ENCODE results near the gene PRR5. TPM values are rescaled to one million over a fixed set of nuclear protein-coding genes. Genes with fewer than 3 reads are reported as not detected.
A peak's percentile ranks its signal among the peaks of the same experiment; 100 is the strongest.

Gene PRR5
- total and polyA plus RNA-seq, 4 donors: 11.5 to 49.1 (median 19.3) TPM

- WGBS: 56% methylated on average over 3 of the region's 3 CpGs
- Histone ChIP-seq H3K27ac (ENCODE audit: low read depth in 1 of 2, low read length in 2 of 2) (no peak overlapping the region), H3K9me3 (ENCODE audit: control insufficient read depth in 4 of 4, low read length in 3 of 4) (no peaks in the 10 kb centered on the region), H3K9ac (ENCODE audit: low read depth in 1 of 2, low read length in 2 of 2) (no peak overlapping the region), H3K4me1 (ENCODE audit: control insufficient read depth in 4 of 4, insufficient read depth in 4 of 4, low read length in 3 of 4) (peaks cover 0 to 10% (median 4%) of the 10 kb centered on the region in 4 donors), H3K36me3 (ENCODE audit: control insufficient read depth in 4 of 4, insufficient read depth in 3 of 4, low read depth in 1 of 4, low read length in 3 of 4) (no peaks in the 10 kb centered on the region), H3K4me3 (ENCODE audit: low read depth in 1 of 3, low read length in 3 of 3) (no peak overlapping the region), H3K27me3 (ENCODE audit: control insufficient read depth in 4 of 4, insufficient read depth in 4 of 4, low read length in 3 of 4) (peaks cover 0 to 11% (median 0%) of the 10 kb centered on the region in 4 donors)
- DNase-seq (ENCODE audit: low spot score): no peak
- TF ChIP-seq GABPA (IDR thresholded peaks at IDR 0.05 in 1 of 2, conservative IDR thresholded peaks at IDR 0.05 in 1 of 2): no peak
Observed at GRCh38 chr22:44666207-44666585, 35.8 kb upstream of the PRR5 start.

- Histone ChIP-seq H3K27me3 (ENCODE audit: control insufficient read depth in 4 of 4, insufficient read depth in 4 of 4, low read length in 3 of 4) (peaks cover 0 to 9% (median under 1%) of the 10 kb centered on the region in 4 donors), H3K9me3 (ENCODE audit: control insufficient read depth in 4 of 4, low read length in 3 of 4) (no peaks in the 10 kb centered on the region), H3K4me1 (ENCODE audit: control insufficient read depth in 4 of 4, insufficient read depth in 4 of 4, low read length in 3 of 4) (peaks cover 0 to 10% (median 4%) of the 10 kb centered on the region in 4 donors), H3K36me3 (ENCODE audit: control insufficient read depth in 4 of 4, insufficient read depth in 3 of 4, low read depth in 1 of 4, low read length in 3 of 4) (no peaks in the 10 kb centered on the region), H3K4me3 (ENCODE audit: low read depth in 1 of 3, low read length in 3 of 3) (no peak overlapping the region), H3K27ac (ENCODE audit: low read depth in 1 of 2, low read length in 2 of 2) (peak overlapping the region; percentile 60 to 81), H3K9ac (ENCODE audit: low read depth in 1 of 2, low read length in 2 of 2) (no peak overlapping the region)
- WGBS: 52% methylated on average over 5 of the region's 5 CpGs
- DNase-seq (ENCODE audit: low spot score): no peak
- TF ChIP-seq RAD21 (IDR thresholded peaks at IDR 0.05): no peak
- no peak for TF ChIP-seq FOXA2 (IDR thresholded peaks at IDR 0.05)
- no peak for TF ChIP-seq ZBTB33 (IDR thresholded peaks at IDR 0.05)
Observed at GRCh38 chr22:44667276-44667675, 34.7 kb upstream of the PRR5 start.

- no peak for DNase-seq (ENCODE audit: low spot score)
- peak overlapping the region in 1 of 3 donors; percentile 60 for H3K4me3 ChIP-seq (ENCODE audit: low read depth in 1 of 3, low read length in 3 of 3)
- TF ChIP-seq HNF4G (IDR thresholded peaks at IDR 0.05) (no peak), SP1 (IDR thresholded peaks at IDR 0.05) (no peak), MAX (IDR thresholded peaks at IDR 0.05) (no peak), YY1 (IDR thresholded peaks at IDR 0.05) (no peak), NR2F2 (IDR thresholded peaks at IDR 0.05) (no peak), ZBTB33 (IDR thresholded peaks at IDR 0.05) (no peak), HNF4A (conservative IDR thresholded peaks at IDR 0.05) (no peak), TAF1 (conservative IDR thresholded peaks at IDR 0.05) (no peak), CTCF (IDR thresholded peaks at IDR 0.05; ENCODE audit: low read depth, low read length, missing input control) (no peak), ATF3 (IDR thresholded peaks at IDR 0.05) (no peak), RAD21 (IDR thresholded peaks at IDR 0.05) (no peak), EGR1 (IDR thresholded peaks at IDR 0.05; ENCODE audit: low read depth in 2 of 2) (no peak), REST (IDR thresholded peaks at IDR 0.05) (no peak), GABPA (IDR thresholded peaks at IDR 0.05 in 1 of 2, conservative IDR thresholded peaks at IDR 0.05 in 1 of 2) (no peak), FOXA2 (IDR thresholded peaks at IDR 0.05) (no peak), RXRA (IDR thresholded peaks at IDR 0.05) (no peak), JUND (IDR thresholded peaks at IDR 0.05) (no peak)
- peak overlapping the region; percentile 60 to 81 for H3K27ac ChIP-seq (ENCODE audit: low read depth in 1 of 2, low read length in 2 of 2)
- H3K9ac ChIP-seq (ENCODE audit: low read depth in 1 of 2, low read length in 2 of 2): peak overlapping the region in 1 of 2 donors; percentile 7
- 45% methylated on average over 8 of the region's 8 CpGs for WGBS
- H3K4me1 ChIP-seq (ENCODE audit: control insufficient read depth in 4 of 4, insufficient read depth in 4 of 4, low read length in 3 of 4): peaks cover 0 to 10% (median 4%) of the 10 kb centered on the region in 4 donors
- H3K27me3 ChIP-seq (ENCODE audit: control insufficient read depth in 4 of 4, insufficient read depth in 4 of 4, low read length in 3 of 4): peaks cover 0 to 9% (median under 1%) of the 10 kb centered on the region in 4 donors
- no peaks in the 10 kb centered on the region for H3K9me3 ChIP-seq (ENCODE audit: control insufficient read depth in 4 of 4, low read length in 3 of 4)
- no peaks in the 10 kb centered on the region for H3K36me3 ChIP-seq (ENCODE audit: control insufficient read depth in 4 of 4, insufficient read depth in 3 of 4, low read depth in 1 of 4, low read length in 3 of 4)
Observed at GRCh38 chr22:44667829-44668189, 34.2 kb upstream of the PRR5 start.
